Dendritic cell treated with granulocyte-macrophage colony-stimulating factor and Interleukin-4, amounts not matched to agents 40 ng/mL and 50 ng/mL, for 4 days (primary cell): ENCODE results near the gene PIK3C3.
"Not testable (repeated sequence)": the region's sequence is repeated elsewhere in the genome, so short reads cannot be mapped to it uniquely, and the experiment has no call there.

ENCODE experiments used
- H3K27ac Mint-ChIP-seq: one replicate; pipeline ENCODE4 v1.8.0; 2022; ENCODE audit warnings: mild to moderate bottlenecking, mixed read lengths
- H3K27me3 Mint-ChIP-seq: one replicate; pipeline ENCODE4 v1.8.0; 2022; ENCODE audit warnings: mild to moderate bottlenecking, mixed read lengths
- H3K36me3 Mint-ChIP-seq: one replicate; pipeline ENCODE4 v1.8.0; 2022; ENCODE audit warnings: low read depth, mixed read lengths
- H3K4me1 Mint-ChIP-seq: one replicate; pipeline ENCODE4 v1.8.0; 2022; ENCODE audit warnings: low read depth, mixed read lengths
- H3K4me3 Mint-ChIP-seq: one replicate; pipeline ENCODE4 v1.8.0; 2022; ENCODE audit warnings: mild to moderate bottlenecking, moderate library complexity, mixed read lengths
- H3K9me3 Mint-ChIP-seq: one replicate; pipeline ENCODE4 v1.8.0; 2022; ENCODE audit warnings: mixed read lengths
- intact Hi-C: fragments of 100-400 bp; cut with micrococcal nuclease; formaldehyde crosslinking; loops from one replicate; pipeline ENCODE4 v1.15.0; 2022

The PIK3C3 gene

DNA sequence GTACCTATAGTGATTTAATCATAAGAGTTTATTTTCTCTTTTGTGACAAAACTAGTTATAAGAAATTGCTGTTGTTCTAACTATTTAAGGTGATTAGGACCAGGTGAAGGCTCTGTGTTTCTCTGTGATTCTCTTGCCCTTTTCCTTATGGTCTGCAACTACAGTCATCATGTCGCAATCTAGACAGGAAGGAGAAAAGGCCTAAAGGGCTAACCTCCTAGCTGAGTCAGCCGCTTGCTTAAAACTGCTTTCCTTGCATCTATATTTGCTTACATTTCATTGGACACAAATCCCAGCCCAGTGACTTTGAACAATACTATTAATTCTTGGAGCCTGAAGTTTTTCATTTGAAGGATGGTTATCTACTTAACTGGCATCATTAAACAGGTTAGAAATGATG, 93.1 kb downstream of the PIK3C3 start:
- Mint-ChIP-seq H3K4me1 (no peaks in the 10 kb centered on the region), H3K27ac (no peak overlapping the region), H3K36me3 (peaks cover 59% of the 10 kb centered on the region), H3K9me3 (no peaks in the 10 kb centered on the region), H3K27me3 (no peaks in the 10 kb centered on the region), H3K4me3 (no peak overlapping the region)
- intact Hi-C loops, result no loop called here

GRCh38 chr18:42049536-42049935, 94.5 kb downstream of the PIK3C3 start:
- peaks cover 51% of the 10 kb centered on the region for H3K36me3 Mint-ChIP-seq
- intact Hi-C loops, H3K4me1 Mint-ChIP-seq, H3K27me3 Mint-ChIP-seq, H3K9me3 Mint-ChIP-seq, H3K27ac Mint-ChIP-seq, H3K4me3 Mint-ChIP-seq: not testable (repeated sequence)

- Mint-ChIP-seq H3K36me3 (peaks cover 50% of the 10 kb centered on the region), H3K27ac (no peak overlapping the region), H3K27me3 (no peaks in the 10 kb centered on the region), H3K4me1 (no peaks in the 10 kb centered on the region), H3K9me3 (no peaks in the 10 kb centered on the region), H3K4me3 (no peak overlapping the region)
- intact Hi-C loops, result no loop called here
These were observed 96.4 kb downstream of the PIK3C3 start for GRCh38 chr18:42051411-42051810.

GRCh38 chr18:42052122-42052708, 97.2 kb downstream of the PIK3C3 start:
- intact Hi-C loops, result no loop called here
- H3K27me3 Mint-ChIP-seq, result no peaks in the 10 kb centered on the region
- peaks cover 50% of the 10 kb centered on the region for H3K36me3 Mint-ChIP-seq
- H3K4me3 Mint-ChIP-seq, result no peak overlapping the region
- no peaks in the 10 kb centered on the region for H3K9me3 Mint-ChIP-seq
- H3K27ac Mint-ChIP-seq, result no peak overlapping the region
- H3K4me1 Mint-ChIP-seq, result no peaks in the 10 kb centered on the region

DNA sequence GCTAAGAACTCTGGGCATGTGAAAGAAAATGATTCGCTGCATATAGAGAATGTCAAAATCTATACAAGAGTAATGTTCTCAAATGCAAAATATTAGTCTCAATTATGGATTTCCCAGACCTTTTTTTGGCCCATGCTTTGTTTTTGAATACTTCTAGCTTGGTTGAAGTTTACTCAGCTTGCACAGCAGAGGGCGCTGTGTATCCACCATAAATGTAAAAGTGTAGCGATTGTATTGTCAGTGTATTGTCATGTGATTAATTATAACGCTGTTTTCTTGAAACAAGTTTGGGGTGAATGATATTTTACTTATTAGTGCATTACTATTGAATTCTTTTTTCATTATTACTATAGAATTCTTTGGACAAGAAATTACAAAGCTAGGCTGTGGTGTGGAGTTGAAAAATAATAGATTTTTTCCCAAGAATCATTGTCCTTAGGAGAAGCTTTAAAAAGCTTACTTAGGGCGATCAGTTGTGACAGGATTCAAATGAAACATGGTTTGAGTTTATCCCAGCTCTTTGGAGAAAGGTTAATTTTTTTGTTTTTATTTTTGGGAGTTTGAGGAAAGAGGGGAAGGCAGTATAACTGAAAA, 98.3 kb downstream of the PIK3C3 start:
- Mint-ChIP-seq H3K36me3 (peaks cover 60% of the 10 kb centered on the region), H3K27me3 (no peaks in the 10 kb centered on the region), H3K4me3 (no peak overlapping the region), H3K27ac (no peak overlapping the region), H3K4me1 (no peaks in the 10 kb centered on the region), H3K9me3 (no peaks in the 10 kb centered on the region)
- intact Hi-C loops, result no loop called here

GRCh38 chr18:42064109-42064508, 109.1 kb downstream of the PIK3C3 start:
- Mint-ChIP-seq H3K27ac (no peak overlapping the region), H3K4me1 (peaks cover 20% of the 10 kb centered on the region), H3K4me3 (no peak overlapping the region), H3K27me3 (no peaks in the 10 kb centered on the region), H3K9me3 (no peaks in the 10 kb centered on the region), H3K36me3 (peaks cover 73% of the 10 kb centered on the region)
- intact Hi-C loops, result no loop called here

GRCh38 chr18:42067518-42067917, 112.5 kb downstream of the PIK3C3 start:
- H3K27ac Mint-ChIP-seq, result no peak overlapping the region
- no peaks in the 10 kb centered on the region for H3K27me3 Mint-ChIP-seq
- intact Hi-C loops, result no loop called here
- H3K36me3 Mint-ChIP-seq, result peaks cover 64% of the 10 kb centered on the region
- no peak overlapping the region for H3K4me3 Mint-ChIP-seq
- no peaks in the 10 kb centered on the region for H3K9me3 Mint-ChIP-seq
- H3K4me1 Mint-ChIP-seq, result peaks cover 19% of the 10 kb centered on the region

- no peaks in the 10 kb centered on the region for H3K9me3 Mint-ChIP-seq
- H3K36me3 Mint-ChIP-seq, result peaks cover 64% of the 10 kb centered on the region
These were observed 113.0 kb downstream of the PIK3C3 start for GRCh38 chr18:42068030-42068429.

DNA sequence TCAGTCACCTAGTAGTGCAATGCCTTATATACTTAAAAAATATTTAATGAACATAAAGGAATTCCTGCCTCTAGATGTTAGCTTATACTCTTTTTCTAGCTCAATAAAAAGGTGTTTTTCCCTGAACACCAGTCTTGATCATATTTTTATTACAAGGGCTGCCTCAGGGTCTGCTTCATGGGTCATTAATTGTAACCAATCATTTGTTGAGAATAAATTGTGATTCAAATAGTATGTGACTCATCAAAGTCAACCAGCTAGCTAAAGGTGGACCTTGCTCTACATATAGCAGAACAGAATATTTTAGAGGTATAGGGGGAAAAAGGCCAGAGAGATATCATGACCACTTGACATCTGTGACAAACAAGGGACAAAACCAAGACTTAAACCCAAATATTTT, 114.0 kb downstream of the PIK3C3 start:
- intact Hi-C loops, result no loop called here
- Mint-ChIP-seq H3K9me3 (no peaks in the 10 kb centered on the region), H3K4me1 (peaks cover 9% of the 10 kb centered on the region), H3K27ac (no peak overlapping the region), H3K27me3 (no peaks in the 10 kb centered on the region), H3K36me3 (peaks cover 71% of the 10 kb centered on the region), H3K4me3 (no peak overlapping the region)

More at GRCh38 chr18:42068030-42068429, 113.0 kb downstream of the PIK3C3 start:
- Mint-ChIP-seq H3K27ac (no peak overlapping the region), H3K4me1 (peaks cover 14% of the 10 kb centered on the region), H3K27me3 (no peaks in the 10 kb centered on the region), H3K4me3 (no peak overlapping the region)
- intact Hi-C loops, result no loop called here

DNA sequence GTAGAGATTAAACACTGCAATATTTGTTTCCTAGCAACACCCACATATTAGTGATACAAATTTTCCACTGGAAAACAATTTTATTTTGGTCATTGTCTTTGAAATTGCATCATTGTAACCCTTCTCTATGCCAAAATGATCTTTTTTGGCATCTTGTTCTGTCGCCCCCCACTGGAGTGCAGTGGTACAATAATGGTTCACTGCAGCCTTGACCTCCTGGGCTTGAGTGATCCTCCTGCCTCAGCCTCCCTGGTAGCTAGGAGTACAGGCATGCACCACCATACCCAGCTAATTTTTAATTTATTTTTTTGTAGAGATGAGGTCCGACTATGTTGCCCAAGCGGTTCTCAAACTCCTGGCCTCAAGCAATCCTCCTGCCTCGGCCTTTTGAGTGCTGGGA, 117.4 kb downstream of the PIK3C3 start:
- Mint-ChIP-seq H3K27me3 (no peaks in the 10 kb centered on the region), H3K4me1 (no peaks in the 10 kb centered on the region), H3K27ac (no peak overlapping the region), H3K4me3 (no peak overlapping the region), H3K9me3 (no peaks in the 10 kb centered on the region), H3K36me3 (peaks cover 75% of the 10 kb centered on the region)
- intact Hi-C loops, result no loop called here

- Mint-ChIP-seq H3K27me3 (no peaks in the 10 kb centered on the region), H3K9me3 (no peaks in the 10 kb centered on the region), H3K36me3 (peaks cover 71% of the 10 kb centered on the region), H3K4me1 (no peaks in the 10 kb centered on the region), H3K27ac (no peak overlapping the region), H3K4me3 (no peak overlapping the region)
- intact Hi-C loops, result no loop called here
These were observed 119.7 kb downstream of the PIK3C3 start for GRCh38 chr18:42074704-42075103.

DNA sequence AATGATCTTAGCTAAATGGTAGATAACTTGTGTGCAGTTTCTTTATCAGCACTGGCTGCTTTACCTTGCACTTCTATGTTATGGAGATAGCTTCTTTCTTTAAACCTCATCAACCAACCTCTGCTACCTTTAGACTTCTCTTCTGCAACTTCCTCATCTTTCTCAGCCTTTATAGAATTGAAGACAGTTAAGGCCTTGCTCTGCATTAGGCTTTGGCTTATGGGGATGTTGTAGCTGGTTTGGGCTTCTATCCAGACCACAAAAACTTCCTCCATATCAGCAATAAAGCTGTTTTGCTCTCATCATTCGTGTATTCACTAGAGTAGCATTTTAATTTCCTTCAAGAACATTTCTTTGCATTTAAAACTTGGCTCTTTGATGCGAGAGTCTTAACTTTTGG, 123.7 kb downstream of the PIK3C3 start:
- H3K36me3 Mint-ChIP-seq, result peaks cover 82% of the 10 kb centered on the region

DNA sequence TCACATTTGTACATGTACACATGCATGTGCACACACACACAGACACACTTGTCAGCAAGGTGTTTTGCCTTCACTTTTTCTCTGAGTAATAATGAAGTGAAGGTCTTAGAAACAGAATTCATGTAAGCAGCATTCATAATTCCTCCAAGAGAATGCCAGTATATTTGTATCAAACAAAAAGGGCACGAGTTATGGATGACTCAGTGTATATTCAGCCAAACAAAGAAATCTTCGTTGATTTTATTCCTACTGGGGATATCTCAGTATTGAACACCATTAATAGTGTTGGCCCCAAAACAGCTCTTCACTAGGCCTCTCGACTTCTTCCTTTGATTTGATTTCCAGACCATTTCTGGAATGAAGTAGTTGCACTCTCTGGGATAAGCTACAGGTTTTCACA, 125.3 kb downstream of the PIK3C3 start:
- Mint-ChIP-seq H3K27me3 (no peaks in the 10 kb centered on the region), H3K36me3 (peaks cover 75% of the 10 kb centered on the region), H3K4me1 (no peaks in the 10 kb centered on the region), H3K4me3 (no peak overlapping the region), H3K27ac (no peak overlapping the region), H3K9me3 (no peaks in the 10 kb centered on the region)
- intact Hi-C loops, result no loop called here

More for the DNA sequence above, 123.7 kb downstream of the PIK3C3 start:
- no peak overlapping the region for H3K27ac Mint-ChIP-seq
- H3K27me3 Mint-ChIP-seq, result no peaks in the 10 kb centered on the region
- intact Hi-C loops, result no loop called here
- no peaks in the 10 kb centered on the region for H3K4me1 Mint-ChIP-seq
- no peaks in the 10 kb centered on the region for H3K9me3 Mint-ChIP-seq
- H3K4me3 Mint-ChIP-seq, result no peak overlapping the region

- H3K27me3 Mint-ChIP-seq, result no peaks in the 10 kb centered on the region
- H3K36me3 Mint-ChIP-seq, result peaks cover 66% of the 10 kb centered on the region
- H3K4me1 Mint-ChIP-seq, result no peaks in the 10 kb centered on the region
- no peak overlapping the region for H3K27ac Mint-ChIP-seq
- H3K4me3 Mint-ChIP-seq, result no peak overlapping the region
- H3K9me3 Mint-ChIP-seq, result peaks cover 8% of the 10 kb centered on the region
- intact Hi-C loops, result no loop called here
These were observed 127.6 kb downstream of the PIK3C3 start for GRCh38 chr18:42082415-42083234.
